Type B pancreatic cell (in vitro differentiated cells): ENCODE measurements around the gene CRYAA. TPM values are rescaled to one million over a fixed set of nuclear protein-coding genes. Genes with fewer than 3 reads are reported as not detected.
"Not testable (repeated sequence)": the region's sequence is repeated elsewhere in the genome, so short reads cannot be mapped to it uniquely, and the experiment has no call there.

Experiments used
- DNase-seq: peaks from one replicate; pipeline ENCODE4 v3.0.0; 2021; ENCODE audit warnings: mixed read lengths; ENCODE audit not compliant: unreplicated experiment; ENCODE audit errors: extremely low spot score
- H3K27ac Mint-ChIP-seq: 2 replicates; pipeline ENCODE4 v1.8.0; 2021; ENCODE audit warnings: mild to moderate bottlenecking, mixed read lengths
- H3K27me3 Mint-ChIP-seq: 2 replicates; pipeline ENCODE4 v1.8.0; 2021; ENCODE audit warnings: mixed read lengths
- H3K36me3 Mint-ChIP-seq: 2 replicates; pipeline ENCODE4 v1.8.0; 2021; ENCODE audit warnings: mixed read lengths
- H3K4me1 Mint-ChIP-seq: one replicate; pipeline ENCODE4 v1.8.0; 2021; ENCODE audit warnings: mixed read lengths; ENCODE audit not compliant: unreplicated experiment
- H3K4me3 Mint-ChIP-seq: 2 replicates; pipeline ENCODE4 v1.8.0; 2021; ENCODE audit warnings: mild to moderate bottlenecking, mixed read lengths
- H3K9me3 Mint-ChIP-seq: 2 replicates; pipeline ENCODE4 v1.8.0; 2021; ENCODE audit warnings: mixed read lengths
- total RNA-seq: library from RNA; stranded (reverse); gene quantifications from 2 replicates; pipeline ENCODE4 v1.2.1, GENCODE V29; 2021; ENCODE audit warnings: low replicate concordance

CRYAA gene
- total RNA-seq, 1 donor from 2014 or later, result not detected

DNA sequence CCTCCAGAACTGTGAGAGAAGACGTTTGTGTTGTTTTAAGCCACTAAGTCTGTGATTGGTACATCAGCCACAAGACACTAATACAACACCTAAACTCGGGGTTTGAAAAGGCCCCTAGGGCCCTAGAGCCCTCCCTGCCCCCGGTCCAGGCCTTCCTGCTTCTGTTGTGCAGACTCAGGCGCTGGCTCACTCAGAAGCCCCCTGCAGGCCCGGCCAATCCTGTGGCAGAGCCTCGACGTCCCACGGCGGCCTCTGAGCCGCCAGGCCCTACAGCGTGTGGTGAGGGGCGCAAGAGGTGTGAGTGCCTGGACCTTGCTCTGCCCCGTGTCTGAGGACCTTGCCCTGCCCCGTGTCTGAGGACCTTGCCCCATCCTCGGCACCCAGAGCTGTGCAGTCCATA, 3.1 kb upstream of the CRYAA start:
- not testable (repeated sequence) for H3K4me1 Mint-ChIP-seq, DNase-seq, H3K36me3 Mint-ChIP-seq, H3K27me3 Mint-ChIP-seq, H3K4me3 Mint-ChIP-seq, H3K27ac Mint-ChIP-seq, H3K9me3 Mint-ChIP-seq

DNA sequence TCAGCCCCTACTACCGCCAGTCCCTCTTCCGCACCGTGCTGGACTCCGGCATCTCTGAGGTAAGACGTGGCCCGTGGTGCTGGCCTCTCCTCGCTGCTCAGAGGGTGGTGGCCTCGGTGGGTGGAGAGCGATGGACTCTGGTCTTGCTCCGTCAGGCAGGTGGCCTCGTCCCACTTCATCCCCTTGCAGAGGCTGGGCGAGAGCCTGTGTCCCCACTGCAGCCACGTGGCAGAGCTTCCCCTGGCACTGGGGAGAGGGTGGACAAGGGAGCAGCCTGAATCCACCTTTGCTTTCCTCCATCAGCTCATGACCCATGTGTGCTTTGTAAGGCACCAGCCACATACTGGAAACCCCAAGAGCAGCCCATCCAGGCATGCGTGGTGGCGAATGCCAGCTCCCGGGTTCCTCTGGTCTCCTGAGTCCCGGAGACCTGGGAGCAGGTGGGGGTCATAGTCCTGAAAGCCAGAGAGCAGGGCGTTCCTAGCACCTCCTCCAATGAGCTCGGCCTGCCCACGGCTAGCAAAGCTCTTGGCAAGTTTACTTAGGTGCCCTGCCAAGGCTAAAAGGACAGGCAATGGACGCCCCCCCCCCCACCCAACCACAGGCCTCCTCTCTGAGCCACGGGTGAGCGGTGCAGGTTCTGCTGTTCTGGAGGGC, 550 bp downstream of the CRYAA start:
- not testable (repeated sequence) for H3K27ac Mint-ChIP-seq, DNase-seq, H3K36me3 Mint-ChIP-seq, H3K4me1 Mint-ChIP-seq, H3K9me3 Mint-ChIP-seq, H3K4me3 Mint-ChIP-seq, H3K27me3 Mint-ChIP-seq

DNA sequence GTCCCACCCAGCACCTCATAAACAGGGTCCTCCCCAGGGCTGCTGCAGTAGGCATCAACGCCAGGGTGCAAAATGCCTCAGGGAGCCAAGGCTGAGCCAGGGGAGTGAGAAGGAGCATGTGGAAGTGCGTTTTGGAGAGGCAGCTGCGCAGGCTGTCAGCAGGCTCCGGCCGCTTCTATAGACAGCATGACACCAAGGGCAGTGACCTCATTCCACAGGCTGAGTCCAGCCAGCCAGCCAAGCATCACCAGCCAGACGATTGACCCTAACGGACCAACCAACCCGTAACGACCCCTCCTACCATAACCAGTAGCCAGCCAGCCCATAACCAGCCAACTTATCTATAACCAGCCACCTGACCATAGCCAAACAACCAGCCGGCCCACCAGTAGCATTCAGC, 1.1 kb downstream of the CRYAA start:
- not testable (repeated sequence) for H3K27ac Mint-ChIP-seq, DNase-seq, H3K4me3 Mint-ChIP-seq, H3K36me3 Mint-ChIP-seq, H3K9me3 Mint-ChIP-seq, H3K4me1 Mint-ChIP-seq, H3K27me3 Mint-ChIP-seq

DNA sequence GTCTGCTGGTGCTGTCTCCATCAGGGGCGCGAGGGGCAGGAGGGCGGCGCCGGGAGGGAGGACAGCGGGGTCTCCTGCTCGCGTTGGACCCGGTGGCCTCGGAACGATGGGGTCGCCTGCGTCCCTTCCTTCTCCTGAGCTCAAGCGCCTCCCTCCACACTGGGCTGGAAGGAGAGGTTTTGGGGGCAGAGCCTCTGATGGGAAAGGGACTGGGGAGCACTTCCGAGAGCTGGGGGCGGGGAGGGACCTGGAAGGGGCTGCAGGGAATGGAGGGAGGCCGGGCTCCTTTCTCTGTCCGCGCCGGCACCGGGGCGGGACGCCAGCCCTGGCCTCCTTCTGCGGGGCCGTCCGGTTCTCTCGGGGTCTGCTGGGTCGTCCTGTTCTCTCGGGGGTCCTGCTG, 4.0 kb downstream of the CRYAA start:
- DNase-seq, H3K9me3 Mint-ChIP-seq, H3K4me1 Mint-ChIP-seq, H3K36me3 Mint-ChIP-seq, H3K27ac Mint-ChIP-seq, H3K4me3 Mint-ChIP-seq, H3K27me3 Mint-ChIP-seq: not testable (repeated sequence)

DNA sequence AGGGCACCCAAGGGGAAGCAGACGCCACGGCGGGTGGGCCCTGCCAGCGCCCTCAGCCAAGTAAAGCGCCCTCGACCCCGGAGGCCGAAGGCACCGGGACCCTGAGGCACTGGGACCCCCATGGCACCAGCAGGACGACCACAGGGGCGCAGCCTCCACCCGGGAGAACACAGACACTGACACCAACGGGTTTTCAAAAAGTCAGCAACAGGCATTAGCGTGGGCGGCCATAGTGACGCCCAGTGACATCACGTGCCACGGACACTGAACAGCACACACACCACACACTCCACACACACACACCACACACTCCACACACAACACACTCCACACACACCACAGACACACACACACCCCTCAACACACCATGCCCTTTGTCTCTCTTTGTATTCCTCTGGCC, 4.6 kb downstream of the CRYAA start:
- H3K4me1 Mint-ChIP-seq, H3K4me3 Mint-ChIP-seq, H3K27me3 Mint-ChIP-seq, H3K9me3 Mint-ChIP-seq, H3K27ac Mint-ChIP-seq, H3K36me3 Mint-ChIP-seq, DNase-seq: not testable (repeated sequence)

DNA sequence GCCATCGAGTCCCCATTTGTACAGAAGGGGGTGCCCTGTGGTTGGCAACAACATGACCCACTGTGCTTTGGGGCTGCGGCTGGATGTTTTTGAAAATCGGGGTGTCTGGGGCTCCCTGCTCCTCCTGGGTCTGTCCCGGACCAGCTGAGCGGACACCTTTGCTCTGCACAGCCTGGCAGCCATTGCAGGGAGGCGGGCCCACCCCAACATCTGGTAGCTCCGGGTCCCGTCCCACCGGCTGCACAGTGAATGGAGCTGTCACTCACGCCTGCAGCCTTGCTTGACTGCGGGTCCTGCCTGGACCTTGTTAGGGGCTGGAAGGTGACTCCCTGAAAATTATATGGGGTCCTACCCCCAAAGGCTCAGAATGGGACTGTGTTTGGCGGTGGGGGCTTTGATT, 5.1 kb downstream of the CRYAA start:
- not testable (repeated sequence) for H3K4me1 Mint-ChIP-seq, H3K36me3 Mint-ChIP-seq

DNA sequence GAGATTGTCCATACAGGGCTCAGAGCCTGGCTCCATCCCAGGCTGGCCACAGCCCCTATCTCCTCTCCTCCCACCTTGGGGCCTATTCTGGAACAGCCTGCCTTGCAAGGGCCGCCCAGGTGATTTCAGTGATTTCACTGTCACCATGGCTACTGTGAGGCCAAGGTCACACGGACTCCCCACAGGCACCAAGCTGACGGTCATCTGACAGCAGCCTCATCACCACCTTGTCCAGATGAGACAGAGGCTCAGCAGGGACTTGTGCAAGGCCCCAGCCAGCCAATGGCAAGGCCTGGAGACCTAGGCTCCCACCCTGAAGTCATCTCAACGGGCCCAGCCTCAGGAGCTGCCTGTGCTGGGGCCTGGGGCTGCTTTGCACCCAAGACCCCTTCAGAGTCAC, 6.2 kb downstream of the CRYAA start:
- DNase-seq, H3K27ac Mint-ChIP-seq, H3K36me3 Mint-ChIP-seq, H3K9me3 Mint-ChIP-seq, H3K4me3 Mint-ChIP-seq, H3K27me3 Mint-ChIP-seq, H3K4me1 Mint-ChIP-seq: not testable (repeated sequence)

More for the DNA sequence above, 5.1 kb downstream of the CRYAA start:
- not testable (repeated sequence) for H3K4me3 Mint-ChIP-seq, H3K27ac Mint-ChIP-seq, H3K27me3 Mint-ChIP-seq, H3K9me3 Mint-ChIP-seq
- DNase-seq, result peak; percentile 31

DNA sequence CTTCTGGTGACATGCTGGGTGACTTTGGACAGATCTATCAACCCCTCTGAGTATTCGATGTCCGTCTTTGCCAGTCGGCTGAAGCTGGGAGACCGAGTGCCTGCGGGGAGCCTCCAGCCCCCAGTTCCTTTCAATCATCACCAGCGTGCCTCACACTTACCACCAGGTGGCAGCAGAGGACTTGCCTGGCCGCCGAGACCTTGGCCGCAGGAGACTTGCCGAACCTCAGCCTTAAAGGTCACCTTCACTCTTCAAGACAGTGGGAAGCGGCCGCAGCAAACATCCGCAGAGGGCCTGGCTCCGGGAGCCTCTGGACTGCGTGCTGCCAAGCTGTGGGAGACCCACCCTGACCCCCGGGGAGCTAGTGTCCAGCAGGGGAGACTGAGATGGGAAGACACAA, 7.8 kb downstream of the CRYAA start:
- not testable (repeated sequence) for H3K9me3 Mint-ChIP-seq, H3K27me3 Mint-ChIP-seq, H3K36me3 Mint-ChIP-seq, H3K27ac Mint-ChIP-seq, DNase-seq, H3K4me3 Mint-ChIP-seq, H3K4me1 Mint-ChIP-seq

DNA sequence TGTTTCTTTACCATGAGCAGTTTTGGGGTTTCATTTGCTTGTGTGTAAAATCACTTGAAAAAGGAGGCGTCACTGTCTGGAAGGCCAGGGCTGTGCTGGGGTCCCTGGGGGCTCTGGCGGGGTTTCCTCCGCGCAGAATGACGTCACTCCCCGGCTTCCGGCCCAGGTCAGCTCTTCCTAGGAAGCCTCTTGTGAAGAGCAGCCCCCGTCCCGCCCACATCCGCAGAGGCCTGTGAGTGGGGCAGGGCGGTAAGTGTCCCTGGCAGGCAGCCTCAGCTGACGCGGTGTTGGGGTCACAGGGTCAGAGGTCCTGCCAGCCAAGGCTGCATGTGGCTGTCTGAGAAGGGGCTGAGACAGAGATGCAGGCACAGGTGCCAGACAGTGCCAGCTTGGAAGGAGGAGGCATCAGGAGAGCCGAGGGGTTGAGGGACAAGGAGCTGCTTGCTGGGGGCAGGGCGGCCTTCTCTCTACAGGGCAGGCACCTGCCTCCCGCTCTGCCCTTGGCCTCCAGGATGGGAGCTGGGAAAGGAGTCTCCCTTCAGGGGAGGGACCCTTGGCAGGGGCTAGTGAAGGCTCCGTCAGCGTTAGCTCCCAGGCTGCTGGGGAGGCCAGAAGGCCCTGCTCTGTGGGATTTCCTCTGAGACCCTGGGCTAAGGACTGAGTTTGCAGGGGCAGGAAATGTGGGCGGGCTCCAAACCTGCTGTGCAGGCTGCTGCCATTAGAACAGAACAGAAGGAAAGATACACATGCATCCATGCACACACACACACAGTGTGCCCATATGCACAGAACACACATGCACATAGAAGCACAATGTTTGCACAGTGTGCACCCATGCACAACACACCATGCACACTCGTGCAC, 8.5 kb downstream of the CRYAA start:
- not testable (repeated sequence) for H3K4me3 Mint-ChIP-seq, DNase-seq, H3K9me3 Mint-ChIP-seq, H3K27ac Mint-ChIP-seq, H3K36me3 Mint-ChIP-seq, H3K27me3 Mint-ChIP-seq, H3K4me1 Mint-ChIP-seq

DNA sequence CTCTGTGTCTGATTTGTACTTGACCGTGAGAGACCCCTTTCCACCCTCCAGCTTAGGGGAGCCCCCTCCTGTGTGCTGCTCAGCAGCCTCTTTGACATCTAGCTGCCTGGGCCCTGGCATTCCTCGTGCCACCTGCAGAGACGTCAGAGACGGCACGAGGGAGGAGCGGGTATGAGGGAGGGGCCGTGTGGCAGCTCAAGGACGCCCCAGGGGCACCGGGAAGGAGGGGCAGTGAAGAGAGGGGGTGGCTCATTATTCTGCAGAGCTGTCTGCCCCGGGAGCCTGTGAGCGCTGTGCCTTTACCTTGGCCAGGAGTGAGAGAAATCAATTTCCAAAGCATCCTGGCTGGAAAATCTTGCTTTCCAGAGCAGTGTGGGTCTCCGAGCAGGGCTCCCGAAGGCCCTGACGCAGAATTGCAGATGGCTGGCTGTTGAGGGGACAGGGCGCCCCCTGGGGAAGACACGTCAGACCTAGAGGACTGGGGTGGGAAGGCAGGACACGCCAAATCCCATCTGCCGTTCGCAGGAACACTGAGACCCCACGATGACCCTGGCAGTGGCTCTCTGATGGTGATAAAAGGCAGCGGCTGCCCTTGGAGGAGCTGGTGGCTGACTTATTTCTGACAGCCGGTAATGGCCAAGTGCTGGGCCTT, 9.5 kb downstream of the CRYAA start:
- H3K9me3 Mint-ChIP-seq, H3K4me1 Mint-ChIP-seq, H3K36me3 Mint-ChIP-seq, H3K4me3 Mint-ChIP-seq, H3K27ac Mint-ChIP-seq, DNase-seq, H3K27me3 Mint-ChIP-seq: not testable (repeated sequence)

DNA sequence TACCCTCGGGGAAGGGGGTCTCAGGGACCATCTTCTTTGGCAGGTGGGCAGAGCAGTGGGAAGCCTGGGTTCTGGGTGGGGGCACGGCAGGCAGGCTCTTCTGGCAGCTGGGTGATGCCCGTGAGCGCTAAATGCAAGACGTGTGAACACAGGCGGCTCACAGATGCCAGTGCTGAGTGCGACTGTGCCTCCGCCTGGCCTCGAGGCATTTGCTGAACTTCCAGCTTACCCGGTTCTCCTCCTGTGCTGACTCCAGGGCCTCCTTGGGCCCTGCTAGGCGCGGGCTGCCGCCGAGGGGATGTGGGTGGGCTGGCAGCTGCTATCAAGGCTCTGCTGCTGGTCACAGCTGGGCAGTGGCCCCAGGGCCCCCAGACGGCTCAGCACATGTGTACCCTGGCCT, 12.2 kb downstream of the CRYAA start:
- H3K36me3 Mint-ChIP-seq, H3K9me3 Mint-ChIP-seq, H3K27ac Mint-ChIP-seq, DNase-seq, H3K4me1 Mint-ChIP-seq, H3K27me3 Mint-ChIP-seq, H3K4me3 Mint-ChIP-seq: not testable (repeated sequence)

DNA sequence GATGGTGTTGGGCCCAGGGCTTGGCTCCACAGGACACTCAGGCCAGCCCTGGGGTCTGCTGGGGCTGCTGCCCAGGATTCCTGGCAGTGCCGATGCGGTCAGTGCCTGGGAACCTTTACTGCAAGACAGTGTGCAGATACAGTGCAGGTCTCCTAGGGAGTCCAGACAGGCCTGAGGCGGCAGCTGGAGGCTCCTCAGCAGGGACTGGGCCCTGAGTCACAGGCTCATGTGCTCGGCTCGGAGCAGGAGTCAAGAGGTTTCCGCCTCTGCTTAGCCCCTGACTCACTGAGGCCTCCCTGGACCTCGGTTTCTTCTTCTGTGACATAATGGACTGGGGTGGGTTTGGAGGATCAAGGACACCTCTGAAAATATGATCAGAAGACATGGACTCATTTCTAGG, 18.5 kb downstream of the CRYAA start:
- H3K4me3 Mint-ChIP-seq, H3K4me1 Mint-ChIP-seq, DNase-seq, H3K27ac Mint-ChIP-seq, H3K36me3 Mint-ChIP-seq, H3K9me3 Mint-ChIP-seq: not testable (repeated sequence)
- H3K27me3 Mint-ChIP-seq, result peaks cover 14% of the 10 kb centered on the region
